Fibroblast of villous mesenchyme (primary cell): Measurements from ENCODE around the gene PRAMEF4. TPM values are rescaled to one million over a fixed set of nuclear protein-coding genes. Genes with fewer than 3 reads are reported as not detected.

Source experiments
- small RNA-seq: library from RNA; depleted of rRNA; stranded (forward); fragments of <200 nt; gene quantifications from one replicate; pipeline ENCODE3, GENCODE V24; 2012
- total RNA-seq: library from RNA; depleted of rRNA; stranded (reverse); fragments of >200 nt; gene quantifications from 2 replicates; pipeline ENCODE4 v1.2.3, GENCODE V29; 2012

The PRAMEF4 gene
- total RNA-seq, 1 donor = not detected

Small RNA genes lying within 50 kb of the gene (small RNA-seq; reads per million reads assigned to genes)
- not detected for gene RNU6-1072P

Other genes starting within 250 kb of the PRAMEF4 start
- 0.43 TPM in 1 of 2 replicates, not detected in the other for gene AADACL4, start 242.1 kb downstream of the PRAMEF4 start, total RNA-seq
- gene AADACL3, start 170.1 kb downstream of the PRAMEF4 start, total RNA-seq = not detected in 2 replicates
- gene CFAP107, start 140.0 kb downstream of the PRAMEF4 start, total RNA-seq = not detected in 2 replicates
- gene PRAMEF12, start 112.5 kb downstream of the PRAMEF4 start, total RNA-seq = under 0.01 TPM in 1 of 2 replicates, not detected in the other
- not detected in 2 replicates for gene PRAMEF1, start 94.8 kb downstream of the PRAMEF4 start, total RNA-seq
- gene PRAMEF11, start 54.8 kb downstream of the PRAMEF4 start, total RNA-seq = not detected in 2 replicates
- gene HNRNPCL1, start 37.5 kb downstream of the PRAMEF4 start, total RNA-seq = not detected in 2 replicates
- not detected in 2 replicates for gene PRAMEF2, start 29.1 kb downstream of the PRAMEF4 start, total RNA-seq
- gene PRAMEF10, start 12.1 kb upstream of the PRAMEF4 start, total RNA-seq = not detected in 2 replicates
- gene PRAMEF7, start 30.4 kb upstream of the PRAMEF4 start, total RNA-seq = not detected in 2 replicates
- not detected in 2 replicates for gene PRAMEF6, start 61.4 kb upstream of the PRAMEF4 start, total RNA-seq
- not detected in 2 replicates for gene PRAMEF27, start 170.4 kb upstream of the PRAMEF4 start, total RNA-seq
- not detected in 2 replicates for gene HNRNPCL3, start 174.6 kb upstream of the PRAMEF4 start, total RNA-seq
- not detected in 2 replicates for gene PRAMEF25, start 184.6 kb upstream of the PRAMEF4 start, total RNA-seq
- not detected in 2 replicates for gene HNRNPCL2, start 230.7 kb upstream of the PRAMEF4 start, total RNA-seq